Trophoblast cell (in vitro differentiated cells and primary cell): ENCODE results near the gene ZC3H15.
A peak's percentile ranks its signal among the peaks of the same experiment; 100 is the strongest.

Source experiments
- DNase-seq, 2 donors: peaks; one replicate each; pipeline ENCODE4 v3.0.0-alpha.2; 2016
- H2AFZ ChIP-seq: 2 replicates; pipeline ENCODE4 v1.6.1; 2013; ENCODE audit warnings: low read length, moderate library complexity, mild to moderate bottlenecking; ENCODE audit not compliant: insufficient read depth, poor library complexity
- H2AK5ac ChIP-seq: 2 replicates; pipeline ENCODE4 v1.6.1; 2013; ENCODE audit warnings: mild to moderate bottlenecking, low read length
- H2BK120ac ChIP-seq: 2 replicates; pipeline ENCODE4 v1.6.1; 2013; ENCODE audit warnings: low read length, mild to moderate bottlenecking, moderate library complexity; ENCODE audit not compliant: insufficient read depth, poor library complexity
- H2BK12ac ChIP-seq: 2 replicates; pipeline ENCODE4 v1.6.1; 2013; ENCODE audit warnings: mild to moderate bottlenecking, low read length, moderate library complexity
- H2BK5ac ChIP-seq: 2 replicates; pipeline ENCODE4 v1.6.1; 2013; ENCODE audit warnings: low read length, low read depth, moderate library complexity, mild to moderate bottlenecking; ENCODE audit not compliant: poor library complexity
- H3K14ac ChIP-seq: 2 replicates; pipeline ENCODE4 v1.6.1; 2013; ENCODE audit warnings: mild to moderate bottlenecking, low read length
- H3K18ac ChIP-seq: 2 replicates; pipeline ENCODE4 v1.6.1; 2013; ENCODE audit warnings: mild to moderate bottlenecking, low read length
- H3K23ac ChIP-seq: 2 replicates; pipeline ENCODE4 v1.6.1; 2013; ENCODE audit warnings: low read length
- H3K27ac ChIP-seq: 2 replicates; pipeline ENCODE4 v1.5.1; 2013; ENCODE audit warnings: low read depth, mild to moderate bottlenecking, inconsistent platforms, low read length, moderate library complexity
- H3K27me3 ChIP-seq: 2 replicates; pipeline ENCODE4 v1.6.1; 2013; ENCODE audit warnings: inconsistent platforms, mild to moderate bottlenecking, low read length, moderate library complexity; ENCODE audit not compliant: insufficient read depth
- H3K36me3 ChIP-seq, 2 experiments: 1 replicate in 1 of 2; 2 replicates in 1 of 2; pipeline ENCODE4 v1.6.1; 2013; ENCODE audit warnings: low read length in 2 of 2, mild to moderate bottlenecking in 2 of 2, moderate library complexity in 1 of 2; ENCODE audit not compliant: insufficient read depth in 2 of 2, control insufficient read depth in 1 of 2
- H3K4ac ChIP-seq: 2 replicates; pipeline ENCODE4 v1.6.1; 2013; ENCODE audit warnings: low read depth, mild to moderate bottlenecking, low read length, moderate library complexity
- H3K4me1 ChIP-seq, 2 experiments: 1 replicate in 1 of 2; 2 replicates in 1 of 2; pipeline ENCODE4 v1.6.1; 2013; ENCODE audit warnings: low read length in 2 of 2, mild to moderate bottlenecking in 2 of 2, moderate library complexity in 1 of 2; ENCODE audit not compliant: insufficient read depth in 2 of 2, control insufficient read depth in 1 of 2
- H3K4me2 ChIP-seq: 2 replicates; pipeline ENCODE4 v1.6.1; 2013; ENCODE audit warnings: inconsistent platforms, mild to moderate bottlenecking, low read length, moderate library complexity
- H3K4me3 ChIP-seq: 2 replicates; pipeline ENCODE4 v1.5.1; 2013; ENCODE audit warnings: mild to moderate bottlenecking, low read depth, low read length, inconsistent platforms
- H3K79me1 ChIP-seq: one replicate; pipeline ENCODE4 v1.6.1; 2013; ENCODE audit warnings: low read length
- H3K79me2 ChIP-seq: 2 replicates; pipeline ENCODE4 v1.6.1; 2013; ENCODE audit warnings: low read length, mild to moderate bottlenecking; ENCODE audit not compliant: control insufficient read depth, insufficient read depth, poor library complexity
- H3K9ac ChIP-seq: 2 replicates; pipeline ENCODE4 v1.6.1; 2013; ENCODE audit warnings: mild to moderate bottlenecking, low read length
- H3K9me3 ChIP-seq: 2 replicates; pipeline ENCODE4 v1.6.1; 2013; ENCODE audit warnings: low read depth, mild to moderate bottlenecking, control low read depth, inconsistent platforms, low read length; ENCODE audit not compliant: insufficient read depth
- H4K12ac ChIP-seq: 2 replicates; pipeline ENCODE4 v1.6.1; 2013; ENCODE audit warnings: low read depth, mild to moderate bottlenecking, low read length, moderate library complexity
- H4K8ac ChIP-seq: 2 replicates; pipeline ENCODE4 v1.6.1; 2013; ENCODE audit warnings: low read depth, mild to moderate bottlenecking, low read length, moderate library complexity
- H4K91ac ChIP-seq: one replicate; pipeline ENCODE4 v1.6.1; 2013; ENCODE audit warnings: low read depth, mild to moderate bottlenecking, low read length, moderate library complexity
- WGBS: extraction: QIAGEN DNeasy Blood & Tissue Kit; methylation state at CpG from one replicate; pipeline ENCODE4 v1.1.7; 2013; ENCODE audit warnings: missing lambda C conversion rate; ENCODE audit not compliant: insufficient read length, insufficient coverage; ENCODE audit errors: extremely low coverage; 5-methylcytosine and 5-hydroxymethylcytosine counted together

Gene ZC3H15

GRCh38 chr2:186480991-186481390 is 5.1 kb upstream of the ZC3H15 start:
- Histone ChIP-seq H3K27ac (no peak overlapping the region), H2BK120ac (no peak overlapping the region), H3K4me2 (no peak overlapping the region), H4K8ac (no peak overlapping the region), H3K23ac (no peak overlapping the region), H3K14ac (no peak overlapping the region), H2AK5ac (no peak overlapping the region), H3K36me3 (no peaks in the 10 kb centered on the region), H3K4me3 (no peak overlapping the region), H3K18ac (no peak overlapping the region), H3K4ac (no peak overlapping the region), H3K4me1 (no peaks in the 10 kb centered on the region), H2BK12ac (no peak overlapping the region), H2AFZ (no peak overlapping the region), H2BK5ac (no peak overlapping the region), H3K79me1 (peaks cover 3% of the 10 kb centered on the region), H3K9ac (no peak overlapping the region), H4K12ac (no peak overlapping the region), H3K79me2 (peaks cover 2% of the 10 kb centered on the region), H3K9me3 (no peaks in the 10 kb centered on the region), H3K27me3 (no peaks in the 10 kb centered on the region), H4K91ac (no peak overlapping the region)
- WGBS, result no CpG with 5 or more reads among the region's 1 CpG
- DNase-seq, result no peak

- no peak overlapping the region for H4K12ac ChIP-seq
- no peaks in the 10 kb centered on the region for H3K36me3 ChIP-seq
- H3K18ac ChIP-seq, result no peak overlapping the region
- peaks cover 12% of the 10 kb centered on the region for H3K79me2 ChIP-seq
- H2BK12ac ChIP-seq, result no peak overlapping the region
- DNase-seq, result no peak
- no peak overlapping the region for H3K4ac ChIP-seq
- H2AFZ ChIP-seq, result no peak overlapping the region
- no peaks in the 10 kb centered on the region for H3K9me3 ChIP-seq
- H3K79me1 ChIP-seq, result peaks cover 9% of the 10 kb centered on the region
- H3K4me1 ChIP-seq, result no peaks in the 10 kb centered on the region
- H4K8ac ChIP-seq, result no peak overlapping the region
- no peak overlapping the region for H2BK120ac ChIP-seq
- H3K4me3 ChIP-seq, result no peak overlapping the region
- no peak overlapping the region for H4K91ac ChIP-seq
- no CpG with 5 or more reads among the region's 6 CpGs for WGBS
- no peak overlapping the region for H3K27ac ChIP-seq
- no peak overlapping the region for H3K4me2 ChIP-seq
- H2BK5ac ChIP-seq, result no peak overlapping the region
- H3K9ac ChIP-seq, result no peak overlapping the region
- no peaks in the 10 kb centered on the region for H3K27me3 ChIP-seq
- no peak overlapping the region for H2AK5ac ChIP-seq
- no peak overlapping the region for H3K14ac ChIP-seq
- no peak overlapping the region for H3K23ac ChIP-seq
Observed at GRCh38 chr2:186484062-186484735, 1.9 kb upstream of the ZC3H15 start.

- Histone ChIP-seq H4K91ac (peak overlapping the region; percentile 36), H2AK5ac (no peak overlapping the region), H2BK5ac (peak overlapping the region; percentile 23), H3K23ac (no peak overlapping the region), H4K8ac (peak overlapping the region; percentile 80), H3K18ac (peak overlapping the region; percentile 18), H3K9ac (peak overlapping the region; percentile 69), H3K4ac (peak overlapping the region; percentile 13), H3K14ac (peak overlapping the region; percentile 19), H3K79me2 (peaks cover 15% of the 10 kb centered on the region), H2BK12ac (peak overlapping the region; percentile 12), H3K4me3 (peak overlapping the region; percentile 90), H2AFZ (peak overlapping the region; percentile 38), H3K27ac (peak overlapping the region; percentile 86), H2BK120ac (peak overlapping the region; percentile 59), H3K36me3 (no peaks in the 10 kb centered on the region), H4K12ac (peak overlapping the region; percentile 34), H3K79me1 (peaks cover 9% of the 10 kb centered on the region), H3K9me3 (no peaks in the 10 kb centered on the region), H3K4me2 (peak overlapping the region; percentile 93), H3K27me3 (no peaks in the 10 kb centered on the region), H3K4me1 (no peaks in the 10 kb centered on the region)
- no peak for DNase-seq
- no CpG with 5 or more reads among the region's 10 CpGs for WGBS
Observed at GRCh38 chr2:186485576-186485870, 537 bp upstream of the ZC3H15 start.

GRCh38 chr2:186486651-186487647 is 889 bp downstream of the ZC3H15 start:
- peak overlapping the region; percentile 82 for H3K27ac ChIP-seq
- peak overlapping the region; percentile 90 for H3K4me3 ChIP-seq
- no CpG with 5 or more reads among the region's 31 CpGs for WGBS
- peak in 1 of 2 donors; percentile 25 for DNase-seq
- peak overlapping the region; percentile 49 for H4K8ac ChIP-seq
- H3K4me1 ChIP-seq, result no peaks in the 10 kb centered on the region
- peaks cover 17% of the 10 kb centered on the region for H3K79me2 ChIP-seq
- peak overlapping the region; percentile 33 for H2AFZ ChIP-seq
- H3K23ac ChIP-seq, result no peak overlapping the region
- peak overlapping the region; percentile 4 for H3K18ac ChIP-seq
- peak overlapping the region; percentile 44 for H3K4ac ChIP-seq
- H4K91ac ChIP-seq, result peak overlapping the region; percentile 44
- peak overlapping the region; percentile 24 for H2AK5ac ChIP-seq
- peak overlapping the region; percentile 20 for H4K12ac ChIP-seq
- no peaks in the 10 kb centered on the region for H3K36me3 ChIP-seq
- peak overlapping the region; percentile 6 for H3K14ac ChIP-seq
- H2BK120ac ChIP-seq, result peak overlapping the region; percentile 51
- H2BK12ac ChIP-seq, result no peak overlapping the region
- H3K4me2 ChIP-seq, result peak overlapping the region; percentile 93
- H2BK5ac ChIP-seq, result peak overlapping the region; percentile 24
- peaks cover 9% of the 10 kb centered on the region for H3K79me1 ChIP-seq
- H3K9me3 ChIP-seq, result no peaks in the 10 kb centered on the region
- H3K27me3 ChIP-seq, result no peaks in the 10 kb centered on the region
- peak overlapping the region; percentile 93 for H3K9ac ChIP-seq
